KMS-11 (cell line): ENCODE measurements around the gene NT5M.

ENCODE experiments used
- H2AFZ ChIP-seq: fragments of 200-600 bp; sonication (generic); 2 replicates; pipeline ENCODE4 v1.6.1; 2016; ENCODE audit warnings: antibody characterized with exemption, mixed run types, low read depth
- H3K27ac ChIP-seq: fragments of 200-600 bp; sonication (generic); 2 replicates; pipeline ENCODE4 v1.6.1; 2016; ENCODE audit warnings: mild to moderate bottlenecking, mixed run types
- H3K27me3 ChIP-seq: fragments of 200-600 bp; sonication (generic); 2 replicates; pipeline ENCODE4 v1.6.1; 2017; ENCODE audit warnings: mild to moderate bottlenecking, low read depth, mixed run types, moderate library complexity; ENCODE audit not compliant: insufficient read depth
- H3K36me3 ChIP-seq: fragments of 200-600 bp; sonication (generic); 2 replicates; pipeline ENCODE4 v1.6.1; 2017; ENCODE audit warnings: mild to moderate bottlenecking, mixed run types; ENCODE audit not compliant: insufficient read depth
- H3K4me1 ChIP-seq: fragments of 200-600 bp; sonication (generic); 2 replicates; pipeline ENCODE4 v1.6.1; 2016; ENCODE audit warnings: mild to moderate bottlenecking, low read depth, mixed run types; ENCODE audit not compliant: poor library complexity, severe bottlenecking
- H3K4me2 ChIP-seq: fragments of 200-600 bp; sonication (generic); 2 replicates; pipeline ENCODE4 v1.7.0; 2016; ENCODE audit warnings: mild to moderate bottlenecking, mixed run types
- H3K4me3 ChIP-seq: fragments of 200-600 bp; sonication (generic); IDR thresholded peaks from 2 replicates; pipeline ENCODE4 v1.6.1; 2017; ENCODE audit warnings: low read depth, low read length, mixed read lengths; ENCODE audit not compliant: insufficient read depth
- H3K79me2 ChIP-seq: fragments of 200-600 bp; sonication (generic); 2 replicates; pipeline ENCODE4 v1.6.1; 2016; ENCODE audit warnings: low read depth, mixed run types; ENCODE audit not compliant: insufficient read depth
- H3K9ac ChIP-seq: fragments of 200-600 bp; sonication (generic); 2 replicates; pipeline ENCODE4 v1.6.1; 2016; ENCODE audit warnings: mild to moderate bottlenecking, mixed run types
- H4K20me1 ChIP-seq: fragments of 200-600 bp; sonication (generic); 2 replicates; pipeline ENCODE4 v1.6.1; 2016; ENCODE audit warnings: mild to moderate bottlenecking, mixed run types; ENCODE audit not compliant: insufficient read depth
- TF ChIP-seq, protein P1 (sequence below): fragments of 200-600 bp; sonication (generic); conservative IDR thresholded peaks from 2 replicates; pipeline ENCODE4 v1.6.1; 2017; ENCODE audit warnings: low read depth, mild to moderate bottlenecking, antibody characterized with exemption, low read length, moderate library complexity, mixed read lengths

Gene NT5M

GRCh38 chr17:17347956-17348871 lies 45.0 kb downstream of the NT5M start:
- TF ChIP-seq, protein P1, sequence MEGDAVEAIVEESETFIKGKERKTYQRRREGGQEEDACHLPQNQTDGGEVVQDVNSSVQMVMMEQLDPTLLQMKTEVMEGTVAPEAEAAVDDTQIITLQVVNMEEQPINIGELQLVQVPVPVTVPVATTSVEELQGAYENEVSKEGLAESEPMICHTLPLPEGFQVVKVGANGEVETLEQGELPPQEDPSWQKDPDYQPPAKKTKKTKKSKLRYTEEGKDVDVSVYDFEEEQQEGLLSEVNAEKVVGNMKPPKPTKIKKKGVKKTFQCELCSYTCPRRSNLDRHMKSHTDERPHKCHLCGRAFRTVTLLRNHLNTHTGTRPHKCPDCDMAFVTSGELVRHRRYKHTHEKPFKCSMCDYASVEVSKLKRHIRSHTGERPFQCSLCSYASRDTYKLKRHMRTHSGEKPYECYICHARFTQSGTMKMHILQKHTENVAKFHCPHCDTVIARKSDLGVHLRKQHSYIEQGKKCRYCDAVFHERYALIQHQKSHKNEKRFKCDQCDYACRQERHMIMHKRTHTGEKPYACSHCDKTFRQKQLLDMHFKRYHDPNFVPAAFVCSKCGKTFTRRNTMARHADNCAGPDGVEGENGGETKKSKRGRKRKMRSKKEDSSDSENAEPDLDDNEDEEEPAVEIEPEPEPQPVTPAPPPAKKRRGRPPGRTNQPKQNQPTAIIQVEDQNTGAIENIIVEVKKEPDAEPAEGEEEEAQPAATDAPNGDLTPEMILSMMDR = no peak
- Histone ChIP-seq H3K9ac (no peak overlapping the region), H3K4me3 (no peak overlapping the region), H3K36me3 (no peaks in the 10 kb centered on the region), H3K79me2 (no peaks in the 10 kb centered on the region), H3K4me1 (no peaks in the 10 kb centered on the region), H3K4me2 (no peak overlapping the region), H4K20me1 (no peaks in the 10 kb centered on the region), H2AFZ (no peak overlapping the region), H3K27me3 (no peaks in the 10 kb centered on the region), H3K27ac (no peak overlapping the region)

- Histone ChIP-seq H3K4me1 (no peaks in the 10 kb centered on the region), H3K4me3 (no peak overlapping the region), H3K79me2 (no peaks in the 10 kb centered on the region), H2AFZ (no peak overlapping the region), H3K27me3 (no peaks in the 10 kb centered on the region), H3K36me3 (no peaks in the 10 kb centered on the region), H4K20me1 (no peaks in the 10 kb centered on the region), H3K27ac (no peak overlapping the region), H3K9ac (no peak overlapping the region), H3K4me2 (no peak overlapping the region)
- TF ChIP-seq, protein P1 = no peak
Observed at GRCh38 chr17:17348872-17349723, 45.9 kb downstream of the NT5M start.

DNA sequence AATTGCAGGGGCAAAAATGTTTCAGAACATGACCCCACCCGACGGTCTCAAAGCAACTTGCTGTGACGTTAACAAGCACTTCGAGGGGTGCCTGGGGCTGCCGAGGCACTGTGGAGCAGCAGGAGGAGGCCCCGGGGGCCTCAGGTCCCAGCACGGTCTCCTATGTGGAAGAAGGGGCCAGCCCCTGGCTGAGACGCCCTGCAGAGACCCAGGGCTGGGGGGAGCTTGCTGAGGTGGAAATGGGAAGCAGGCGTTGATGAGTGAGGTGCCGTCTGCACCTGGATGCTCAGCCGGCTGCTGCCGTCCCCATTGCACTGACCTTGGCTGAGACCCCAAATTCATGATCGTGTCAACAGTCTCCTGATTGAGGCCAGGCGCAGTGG lies 46.5 kb downstream of the NT5M start:
- no peak overlapping the region for H3K4me2 ChIP-seq
- no peak overlapping the region for H3K9ac ChIP-seq
- TF ChIP-seq, protein P1 = no peak
- no peak overlapping the region for H3K4me3 ChIP-seq
- H3K27me3 ChIP-seq = no peaks in the 10 kb centered on the region
- H3K4me1 ChIP-seq = peaks cover 3% of the 10 kb centered on the region
- no peak overlapping the region for H2AFZ ChIP-seq
- no peaks in the 10 kb centered on the region for H3K36me3 ChIP-seq
- H3K79me2 ChIP-seq = no peaks in the 10 kb centered on the region
- H4K20me1 ChIP-seq = no peaks in the 10 kb centered on the region
- no peak overlapping the region for H3K27ac ChIP-seq

DNA sequence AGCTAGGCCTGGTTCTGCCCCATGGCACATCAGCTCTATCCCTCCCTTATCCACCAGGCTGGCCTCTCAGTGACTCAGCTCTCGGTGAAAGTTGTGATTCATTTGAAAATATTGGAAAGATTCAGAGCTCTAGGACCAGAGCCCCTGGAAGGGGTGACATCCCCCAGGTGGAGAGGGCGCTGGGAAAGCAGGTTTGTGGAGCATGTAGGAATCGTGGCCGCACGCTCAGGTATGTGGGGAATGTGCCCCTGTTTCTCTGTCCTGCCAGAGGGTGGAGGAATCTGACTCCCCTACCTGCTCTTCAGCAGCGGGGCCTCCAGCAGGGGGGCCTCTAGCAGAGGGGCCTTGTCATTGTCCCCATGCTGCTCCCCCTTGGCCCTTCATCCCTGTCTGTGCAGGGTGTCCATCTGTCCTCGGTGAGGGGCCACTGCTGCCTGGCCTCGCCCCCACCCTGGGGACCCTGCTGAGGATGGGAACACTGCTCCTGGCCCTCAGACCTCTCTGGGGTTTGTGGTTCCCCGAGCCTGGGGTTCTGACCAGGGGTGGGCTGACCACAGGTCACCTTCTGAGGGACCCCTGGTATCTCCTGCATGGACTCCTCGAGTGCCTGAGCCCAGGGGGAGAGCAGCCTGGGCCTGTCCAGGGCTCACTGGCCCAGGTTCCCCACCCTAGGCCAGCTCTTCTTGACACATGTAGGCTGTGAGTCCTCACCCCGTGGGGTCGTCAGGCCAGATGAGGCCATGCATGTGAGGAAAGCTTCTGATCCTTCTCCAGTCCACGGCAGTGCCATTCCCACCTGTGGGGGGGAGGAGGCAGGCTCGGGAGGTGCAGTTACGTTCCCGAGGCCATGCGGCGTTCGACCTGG lies 47.5 kb downstream of the NT5M start:
- no peaks in the 10 kb centered on the region for H3K36me3 ChIP-seq

More for the DNA sequence above, 47.5 kb downstream of the NT5M start:
- H3K79me2 ChIP-seq = no peaks in the 10 kb centered on the region
- no peaks in the 10 kb centered on the region for H3K27me3 ChIP-seq
- no peak overlapping the region for H3K9ac ChIP-seq
- H3K27ac ChIP-seq = no peak overlapping the region
- no peak overlapping the region for H2AFZ ChIP-seq
- H3K4me3 ChIP-seq = no peak overlapping the region
- no peak overlapping the region for H3K4me2 ChIP-seq
- H3K4me1 ChIP-seq = peaks cover 11% of the 10 kb centered on the region
- H4K20me1 ChIP-seq = no peaks in the 10 kb centered on the region
- TF ChIP-seq, protein P1 = no peak
